ENCODE measurements around the gene TCEA3. TPM values are rescaled to one million over a fixed set of nuclear protein-coding genes. Genes with fewer than 3 reads are reported as not detected.

The TCEA3 gene
- total RNA-seq, 2 experiments from 2014 or later: 7.0 to 8.3 TPM

- ATAC-seq (no peak), DNase-seq (no peak)
- H3K9me3 Mint-ChIP-seq: no peaks in the 10 kb centered on the region
- CTCF ChIA-PET: no interaction called here
- H3K4me1 Mint-ChIP-seq (ENCODE audit: low read depth): peaks cover 13% of the 10 kb centered on the region
- no peaks in the 10 kb centered on the region for H3K27me3 Mint-ChIP-seq
- H3K27ac Mint-ChIP-seq: no peak overlapping the region
- no peak for TF ChIP-seq CTCF (IDR thresholded peaks at IDR 0.05)
- POLR2A ChIA-PET: interaction anchor here (1.2 kb wide), 2 partner anchors 28 to 56 kb away, joined by 3 read pairs; partner anchors contain the start of gene HNRNPR
- intact Hi-C loops (cut with micrococcal nuclease): no loop called here
- peaks cover 9% of the 10 kb centered on the region for H3K36me3 Mint-ChIP-seq (ENCODE audit: low read depth)
- H3K4me3 Mint-ChIP-seq: no peak overlapping the region
These were observed 52.3 kb downstream of the TCEA3 start for GRCh38 chr1:23371987-23372880.

- H3K4me1 Mint-ChIP-seq (ENCODE audit: low read depth): peaks cover 24% of the 10 kb centered on the region
These were observed 53.6 kb downstream of the TCEA3 start for GRCh38 chr1:23370709-23371584.

DNA sequence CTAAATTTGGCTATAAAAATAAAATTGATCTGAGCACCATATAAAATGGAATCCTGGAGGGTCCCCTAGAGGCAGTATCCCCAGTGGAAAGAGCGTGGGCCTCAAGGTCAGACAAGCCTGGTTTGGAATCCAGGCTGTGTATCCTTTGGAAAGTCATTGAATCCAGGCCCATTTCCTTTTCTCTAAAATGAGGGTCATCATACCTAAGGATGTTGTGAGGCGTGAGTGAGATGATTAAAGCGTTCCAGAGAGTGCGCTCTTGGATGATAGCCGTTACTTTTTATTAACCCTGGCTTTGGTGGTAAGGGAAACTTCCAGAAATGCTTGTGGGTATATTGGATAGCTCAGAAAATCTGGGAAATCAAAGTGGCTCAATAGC, 54.2 kb downstream of the TCEA3 start:
- peaks cover 26% of the 10 kb centered on the region for H3K4me1 Mint-ChIP-seq (ENCODE audit: low read depth)
- ChIA-PET POLR2A (interaction anchor here (1.5 to 5.4 kb wide), 2 partner anchors 25 kb away, joined by 4 to 44 read pairs; partner anchors contain the start of gene HNRNPR), CTCF (interaction anchor here (0.6 kb wide), 1 partner anchor 59 kb away, joined by 3 read pairs; no protein-coding TSS in a partner anchor)
- DNase-seq (no peak), ATAC-seq (no peak)
- TF ChIP-seq CTCF (IDR thresholded peaks at IDR 0.05): no peak
- H3K36me3 Mint-ChIP-seq (ENCODE audit: low read depth): peaks cover 25% of the 10 kb centered on the region
- H3K4me3 Mint-ChIP-seq: peak overlapping the region; percentile 95
- intact Hi-C loops (cut with micrococcal nuclease): no loop called here
- H3K27me3 Mint-ChIP-seq: no peaks in the 10 kb centered on the region
- H3K27ac Mint-ChIP-seq: no peak overlapping the region
- H3K9me3 Mint-ChIP-seq: peaks cover 3% of the 10 kb centered on the region

More at GRCh38 chr1:23370709-23371584, 53.6 kb downstream of the TCEA3 start:
- H3K4me3 Mint-ChIP-seq: peak overlapping the region; percentile 95
- peaks cover 21% of the 10 kb centered on the region for H3K36me3 Mint-ChIP-seq (ENCODE audit: low read depth)
- H3K27me3 Mint-ChIP-seq: no peaks in the 10 kb centered on the region
- intact Hi-C loops (cut with micrococcal nuclease): no loop called here
- H3K27ac Mint-ChIP-seq: no peak overlapping the region
- no peak for TF ChIP-seq CTCF (IDR thresholded peaks at IDR 0.05)
- ChIA-PET CTCF (interaction anchor here (0.6 kb wide), 1 partner anchor 59 kb away, joined by 3 read pairs; no protein-coding TSS in a partner anchor), POLR2A (interaction anchor here (1.2 to 1.5 kb wide), 3 partner anchors 24 to 55 kb away, joined by 3 to 4 read pairs (median 3); partner anchors contain the start of gene HNRNPR)
- peaks cover 2% of the 10 kb centered on the region for H3K9me3 Mint-ChIP-seq
- ATAC-seq (no peak), DNase-seq (no peak)

GRCh38 chr1:23369335-23370013, 55.1 kb downstream of the TCEA3 start, which contains the start of gene ZNF436:
TSS of gene ZNF436 (minus strand) at chr1:23369836. CDS start at chr1:23368005, 1,831 bp downstream.
- Mint-ChIP-seq H3K4me3 (peak within 1 kb of the TSS; percentile 95), H3K36me3 (ENCODE audit: low read depth) (peaks cover 29% of the 10 kb centered on the region), H3K27me3 (no peaks in the 10 kb centered on the region), H3K9me3 (peaks cover 5% of the 10 kb centered on the region), H3K4me1 (ENCODE audit: low read depth) (peaks cover 26% of the 10 kb centered on the region), H3K27ac (peak within 1 kb of the TSS; percentile 98)
- no peak for TF ChIP-seq CTCF (IDR thresholded peaks at IDR 0.05)
- POLR2A ChIA-PET: interaction anchor here (1.5 to 5.4 kb wide), 3 partner anchors 24 to 322 kb away, joined by 4 to 44 read pairs (median 8); partner anchors contain the start of genes HNRNPR and RPL11
- peak; percentile 74 for DNase-seq
- intact Hi-C loops (cut with micrococcal nuclease): loop anchor here (2.0 kb wide), 1 partner anchor 25 kb away; the partner anchor contains the start of gene HNRNPR
- no peak for ATAC-seq
- CTCF ChIA-PET: no interaction called here
